Myocyte (in vitro differentiated cells): ENCODE data around the gene KCNN2. TPM values are rescaled to one million over a fixed set of nuclear protein-coding genes. Genes with fewer than 3 reads are reported as not detected.

Experiments used
- DNase-seq: peaks from one replicate; pipeline ENCODE4 v3.0.0-alpha.2; 2012; ENCODE audit warnings: low read depth
- total RNA-seq: library from RNA; depleted of rRNA; stranded (reverse); fragments of >200 nt; gene quantifications from 2 replicates; pipeline ENCODE4 v1.2.3, GENCODE V29; 2014

The KCNN2 gene
- total RNA-seq, 1 donor from 2014 or later = not detected

- DNase-seq = no peak
Measured at GRCh38 chr5:114362197-114362976, 517 bp downstream of the KCNN2 start.

GRCh38 chr5:114362977-114363761 is 1.3 kb downstream of the KCNN2 start:
- no peak for DNase-seq

- no peak for DNase-seq
Measured at GRCh38 chr5:114363837-114364236, 2.0 kb downstream of the KCNN2 start.

GRCh38 chr5:114367029-114367428 is 5.2 kb downstream of the KCNN2 start:
- DNase-seq = no peak

GRCh38 chr5:114369680-114370417 is 8.0 kb downstream of the KCNN2 start:
- no peak for DNase-seq

- DNase-seq = no peak
Measured at GRCh38 chr5:114377050-114377844, 15.4 kb downstream of the KCNN2 start.

- DNase-seq = no peak
Measured at GRCh38 chr5:114377946-114378345, 16.1 kb downstream of the KCNN2 start.

- DNase-seq = no peak
Measured at GRCh38 chr5:114380721-114381120, 18.9 kb downstream of the KCNN2 start.

- DNase-seq = no peak
Measured at GRCh38 chr5:114387433-114387832, 25.6 kb downstream of the KCNN2 start.

GRCh38 chr5:114390431-114390830 is 28.6 kb downstream of the KCNN2 start:
- no peak for DNase-seq

- DNase-seq = no peak
Measured at GRCh38 chr5:114391321-114391720, 29.5 kb downstream of the KCNN2 start.

- no peak for DNase-seq
Measured at GRCh38 chr5:114393159-114393558, 31.3 kb downstream of the KCNN2 start.

GRCh38 chr5:114402206-114402605 is 40.3 kb downstream of the KCNN2 start:
- DNase-seq = no peak

- DNase-seq = no peak
Measured at GRCh38 chr5:114407783-114408182, 45.9 kb downstream of the KCNN2 start.

- no peak for DNase-seq
Measured at GRCh38 chr5:114408847-114409246, 47.0 kb downstream of the KCNN2 start.

GRCh38 chr5:114411380-114411931 is 49.6 kb downstream of the KCNN2 start:
- no peak for DNase-seq

- DNase-seq = no peak
Measured at GRCh38 chr5:114412510-114413171, 50.8 kb downstream of the KCNN2 start.

- DNase-seq = no peak
Measured at GRCh38 chr5:114415760-114416159, 53.9 kb downstream of the KCNN2 start.

GRCh38 chr5:114416254-114416653 is 54.4 kb downstream of the KCNN2 start:
- no peak for DNase-seq

- DNase-seq = no peak
Measured at GRCh38 chr5:114417519-114417918, 55.6 kb downstream of the KCNN2 start.
